Adrenal gland (tissue), 5 donors: Measurements from ENCODE around the gene PXDN.

Source experiments
- CTCF ChIP-seq, 6 experiments: fragments of 450-650 bp in 4 of 6; fragments of 200-600 bp in 2 of 6; sonication (generic) in 1 of 6; IDR thresholded peaks; 1 replicate in 5 of 6; 2 replicates in 1 of 6; pipeline versions ENCODE4 v1.5.1 to v1.8.0; 2016 to 2021; ENCODE audit warnings: antibody characterized with exemption in 6 of 6, mild to moderate bottlenecking in 2 of 6, moderate library complexity in 1 of 6
- POLR2A ChIP-seq, 2 donors: fragments of 450-650 bp; IDR thresholded peaks; one replicate each; pipeline ENCODE4 v1.6.1; 2017; ENCODE audit warnings: antibody characterized with exemption in 2 of 2, mild to moderate bottlenecking in 2 of 2, moderate library complexity in 1 of 2
- donor health status: DM: no; HTN: no; CAD: no.

GRCh38 chr2:1714291-1715064 is 29.8 kb downstream of the PXDN start:
- TF ChIP-seq CTCF (IDR thresholded peaks at IDR 0.05), result no peak
- TF ChIP-seq POLR2A (IDR thresholded peaks at IDR 0.05), result no peak
